ENCODE results near the gene IGSF9.

- no peak for TF ChIP-seq SP1 (IDR thresholded peaks at IDR 0.05)
- no peak for TF ChIP-seq HDGF (IDR thresholded peaks at IDR 0.05; ENCODE audit: borderline replicate concordance)
Observed at GRCh38 chr1:159970932-159971342, 25.5 kb upstream of the IGSF9 start.
